Activated CD4-positive, alpha-beta T cell treated with anti-CD3 and anti-CD28 coated beads, Interleukin-2, amount 50 U/mL, for 16 hours (primary cell): Measurements from ENCODE around the gene N4BP2.
A peak's percentile ranks its signal among the peaks of the same experiment; 100 is the strongest.
"Not testable (repeated sequence)": the region's sequence is repeated elsewhere in the genome, so short reads cannot be mapped to it uniquely, and the experiment has no call there.

Experiments
- DNase-seq: peaks from one replicate; pipeline ENCODE4 v3.0.0-alpha.2; 2020

N4BP2 gene

GRCh38 chr4:40093400-40093799 lies 36.8 kb downstream of the N4BP2 start:
- DNase-seq, result not testable (repeated sequence)

- DNase-seq, result no peak
Observed at GRCh38 chr4:40099010-40099409, 42.4 kb downstream of the N4BP2 start.

- DNase-seq, result not testable (repeated sequence)
Observed at GRCh38 chr4:40107150-40107549, 50.5 kb downstream of the N4BP2 start.

GRCh38 chr4:40112027-40112792 lies 55.6 kb downstream of the N4BP2 start:
- DNase-seq, result no peak

GRCh38 chr4:40114206-40114605 lies 57.6 kb downstream of the N4BP2 start:
- no peak for DNase-seq

- DNase-seq, result no peak
Observed at GRCh38 chr4:40118861-40119260, 62.2 kb downstream of the N4BP2 start.

GRCh38 chr4:40119344-40119743 lies 62.7 kb downstream of the N4BP2 start:
- DNase-seq, result no peak

GRCh38 chr4:40121515-40121914 lies 64.9 kb downstream of the N4BP2 start:
- peak; percentile 60 for DNase-seq

- DNase-seq, result peak; percentile 3
Observed at GRCh38 chr4:40122941-40123340, 66.3 kb downstream of the N4BP2 start.

GRCh38 chr4:40124690-40125089 lies 68.0 kb downstream of the N4BP2 start:
- DNase-seq, result peak; percentile 1

- no peak for DNase-seq
Observed at GRCh38 chr4:40130401-40131036, 73.9 kb downstream of the N4BP2 start.

GRCh38 chr4:40132816-40133215 lies 76.2 kb downstream of the N4BP2 start:
- DNase-seq, result no peak

- no peak for DNase-seq
Observed at GRCh38 chr4:40134206-40134917, 77.7 kb downstream of the N4BP2 start.

GRCh38 chr4:40136202-40136601 lies 79.6 kb downstream of the N4BP2 start:
- DNase-seq, result not testable (repeated sequence)

- peak; percentile 9 for DNase-seq
Observed at GRCh38 chr4:40140196-40140595, 83.5 kb downstream of the N4BP2 start.

- not testable (repeated sequence) for DNase-seq
Observed at GRCh38 chr4:40140597-40140996, 83.9 kb downstream of the N4BP2 start.

- DNase-seq, result peak; percentile 58
Observed at GRCh38 chr4:40143926-40144508, 87.4 kb downstream of the N4BP2 start.

GRCh38 chr4:40144716-40145115 lies 88.1 kb downstream of the N4BP2 start:
- DNase-seq, result no peak

- not testable (repeated sequence) for DNase-seq
Observed at GRCh38 chr4:40147490-40147889, 90.8 kb downstream of the N4BP2 start.

- DNase-seq, result peak; percentile 86
Observed at GRCh38 chr4:40149960-40150385, 93.3 kb downstream of the N4BP2 start.

GRCh38 chr4:40150932-40151331 lies 94.3 kb downstream of the N4BP2 start:
- DNase-seq, result no peak

GRCh38 chr4:40152637-40153036 lies 96.0 kb downstream of the N4BP2 start:
- DNase-seq, result no peak

- DNase-seq, result no peak
Observed at GRCh38 chr4:40157436-40157835, 100.8 kb downstream of the N4BP2 start.
